ENCODE measurements around the gene TEDC2.

TEDC2 gene

DNA sequence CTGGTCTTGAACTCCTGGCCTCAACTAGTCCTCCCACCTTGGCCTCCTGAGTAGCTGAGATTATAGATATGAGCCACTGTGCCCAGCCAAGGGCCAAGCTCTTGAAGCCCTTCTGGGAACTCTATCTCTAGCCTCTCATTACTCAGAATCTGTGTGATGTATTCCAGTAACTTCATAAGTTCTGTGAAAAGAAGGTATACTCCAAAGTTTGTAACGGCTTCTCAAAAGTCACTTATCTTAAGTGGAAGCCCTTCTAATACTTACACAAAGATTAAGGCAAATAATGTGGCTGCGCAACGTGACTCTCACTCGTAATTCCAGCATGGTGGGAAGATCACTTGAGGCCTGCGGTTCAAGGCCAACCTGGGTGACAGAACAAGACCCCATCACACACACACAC, 34.7 kb downstream of the TEDC2 start:
- DNase-seq (ENCODE audit: low read depth) = no peak
- TF ChIP-seq, protein P1, sequence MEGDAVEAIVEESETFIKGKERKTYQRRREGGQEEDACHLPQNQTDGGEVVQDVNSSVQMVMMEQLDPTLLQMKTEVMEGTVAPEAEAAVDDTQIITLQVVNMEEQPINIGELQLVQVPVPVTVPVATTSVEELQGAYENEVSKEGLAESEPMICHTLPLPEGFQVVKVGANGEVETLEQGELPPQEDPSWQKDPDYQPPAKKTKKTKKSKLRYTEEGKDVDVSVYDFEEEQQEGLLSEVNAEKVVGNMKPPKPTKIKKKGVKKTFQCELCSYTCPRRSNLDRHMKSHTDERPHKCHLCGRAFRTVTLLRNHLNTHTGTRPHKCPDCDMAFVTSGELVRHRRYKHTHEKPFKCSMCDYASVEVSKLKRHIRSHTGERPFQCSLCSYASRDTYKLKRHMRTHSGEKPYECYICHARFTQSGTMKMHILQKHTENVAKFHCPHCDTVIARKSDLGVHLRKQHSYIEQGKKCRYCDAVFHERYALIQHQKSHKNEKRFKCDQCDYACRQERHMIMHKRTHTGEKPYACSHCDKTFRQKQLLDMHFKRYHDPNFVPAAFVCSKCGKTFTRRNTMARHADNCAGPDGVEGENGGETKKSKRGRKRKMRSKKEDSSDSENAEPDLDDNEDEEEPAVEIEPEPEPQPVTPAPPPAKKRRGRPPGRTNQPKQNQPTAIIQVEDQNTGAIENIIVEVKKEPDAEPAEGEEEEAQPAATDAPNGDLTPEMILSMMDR (IDR thresholded peaks at IDR 0.05; ENCODE audit: low read length, missing control alignments) = no peak

DNA sequence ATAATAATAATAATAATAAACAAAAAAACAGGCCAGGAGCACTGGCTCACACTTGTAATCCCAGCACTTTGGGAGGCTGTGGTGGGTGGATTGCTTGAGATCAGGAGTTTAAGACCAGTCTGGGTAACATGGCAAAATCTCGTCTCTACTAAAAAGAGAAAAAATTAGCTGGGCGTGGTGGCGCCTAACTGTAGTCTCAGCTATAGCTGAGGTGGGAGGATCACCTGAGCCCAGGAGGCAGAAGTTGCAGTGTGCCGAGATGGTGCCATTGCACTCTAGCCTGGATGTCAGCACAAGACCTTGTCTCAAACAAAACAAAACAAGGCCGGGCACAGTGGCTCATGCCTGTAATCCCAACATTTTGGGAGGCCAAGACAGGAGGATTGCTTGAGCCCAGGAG, 35.1 kb downstream of the TEDC2 start:
- no peak for DNase-seq (ENCODE audit: low read depth)
- TF ChIP-seq, protein P1 (IDR thresholded peaks at IDR 0.05; ENCODE audit: low read length, missing control alignments) = no peak
- no peak overlapping the region for H3K4me3 ChIP-seq (replicated peaks; ENCODE audit: low read depth, low read length)

More for the DNA sequence above, 34.7 kb downstream of the TEDC2 start:
- H3K4me3 ChIP-seq (replicated peaks; ENCODE audit: low read depth, low read length) = no peak overlapping the region

DNA sequence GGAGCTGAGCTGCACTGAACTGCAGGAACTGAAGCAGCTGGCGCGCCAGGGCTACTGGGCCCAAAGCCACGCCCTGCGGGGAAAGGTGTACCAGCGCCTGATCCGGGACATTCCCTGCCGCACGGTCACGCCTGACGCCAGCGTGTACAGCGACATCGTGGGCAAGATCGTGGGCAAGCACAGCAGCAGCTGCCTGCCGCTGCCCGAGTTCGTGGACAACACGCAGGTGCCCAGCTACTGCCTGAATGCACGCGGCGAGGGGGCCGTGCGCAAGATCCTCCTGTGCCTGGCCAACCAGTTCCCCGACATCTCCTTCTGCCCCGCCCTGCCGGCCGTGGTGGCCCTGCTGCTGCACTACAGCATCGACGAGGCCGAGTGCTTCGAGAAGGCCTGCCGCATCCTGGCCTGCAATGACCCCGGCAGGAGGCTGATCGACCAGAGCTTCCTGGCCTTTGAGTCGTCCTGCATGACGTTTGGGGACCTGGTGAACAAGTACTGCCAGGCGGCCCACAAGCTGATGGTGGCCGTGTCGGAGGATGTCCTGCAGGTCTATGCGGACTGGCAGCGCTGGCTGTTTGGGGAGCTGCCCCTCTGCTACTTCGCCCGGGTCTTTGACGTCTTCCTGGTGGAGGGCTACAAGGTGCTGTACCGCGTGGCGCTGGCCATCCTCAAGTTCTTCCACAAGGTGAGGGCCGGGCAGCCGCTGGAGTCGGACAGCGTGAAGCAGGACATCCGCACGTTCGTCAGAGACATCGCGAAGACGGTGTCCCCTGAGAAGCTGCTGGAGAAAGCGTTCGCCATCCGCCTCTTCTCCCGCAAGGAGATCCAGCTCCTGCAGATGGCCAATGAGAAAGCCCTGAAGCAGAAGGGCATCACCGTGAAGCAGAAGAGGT, 36.6 kb downstream of the TEDC2 start:
- TF ChIP-seq, protein P1 (IDR thresholded peaks at IDR 0.05; ENCODE audit: low read length, missing control alignments) = no peak
- no peak overlapping the region for H3K4me3 ChIP-seq (replicated peaks; ENCODE audit: low read depth, low read length)
- no peak for DNase-seq (ENCODE audit: low read depth)

DNA sequence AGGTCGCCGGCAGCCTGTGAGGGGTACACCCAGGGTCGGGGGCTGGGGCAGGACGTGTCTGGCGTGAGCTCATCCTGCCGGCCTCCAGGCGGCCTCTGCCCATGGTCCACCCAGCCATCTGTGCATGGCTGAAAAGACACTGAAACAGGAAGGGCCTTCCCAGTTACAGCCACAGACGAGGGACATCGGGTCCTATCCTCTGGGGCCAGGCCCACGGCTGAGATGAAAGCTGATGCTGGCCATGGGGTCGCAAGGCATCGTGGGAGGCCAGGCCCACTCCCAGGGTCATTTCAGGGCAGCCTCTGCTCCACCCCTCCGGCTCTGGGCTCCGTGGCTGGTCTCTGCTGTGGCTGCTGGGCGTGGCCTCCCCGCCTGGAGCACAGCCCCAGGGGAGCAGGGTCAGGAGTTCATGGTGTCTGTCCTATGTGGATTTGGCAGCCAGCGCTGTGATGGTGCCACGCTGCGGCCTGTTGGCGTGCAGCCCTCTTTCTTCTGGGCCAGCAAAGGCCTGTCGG, 37.3 kb downstream of the TEDC2 start:
- TF ChIP-seq, protein P1 (IDR thresholded peaks at IDR 0.05; ENCODE audit: low read length, missing control alignments) = no peak
- H3K4me3 ChIP-seq (replicated peaks; ENCODE audit: low read depth, low read length) = no peak overlapping the region
- DNase-seq (ENCODE audit: low read depth) = peak; percentile 16

DNA sequence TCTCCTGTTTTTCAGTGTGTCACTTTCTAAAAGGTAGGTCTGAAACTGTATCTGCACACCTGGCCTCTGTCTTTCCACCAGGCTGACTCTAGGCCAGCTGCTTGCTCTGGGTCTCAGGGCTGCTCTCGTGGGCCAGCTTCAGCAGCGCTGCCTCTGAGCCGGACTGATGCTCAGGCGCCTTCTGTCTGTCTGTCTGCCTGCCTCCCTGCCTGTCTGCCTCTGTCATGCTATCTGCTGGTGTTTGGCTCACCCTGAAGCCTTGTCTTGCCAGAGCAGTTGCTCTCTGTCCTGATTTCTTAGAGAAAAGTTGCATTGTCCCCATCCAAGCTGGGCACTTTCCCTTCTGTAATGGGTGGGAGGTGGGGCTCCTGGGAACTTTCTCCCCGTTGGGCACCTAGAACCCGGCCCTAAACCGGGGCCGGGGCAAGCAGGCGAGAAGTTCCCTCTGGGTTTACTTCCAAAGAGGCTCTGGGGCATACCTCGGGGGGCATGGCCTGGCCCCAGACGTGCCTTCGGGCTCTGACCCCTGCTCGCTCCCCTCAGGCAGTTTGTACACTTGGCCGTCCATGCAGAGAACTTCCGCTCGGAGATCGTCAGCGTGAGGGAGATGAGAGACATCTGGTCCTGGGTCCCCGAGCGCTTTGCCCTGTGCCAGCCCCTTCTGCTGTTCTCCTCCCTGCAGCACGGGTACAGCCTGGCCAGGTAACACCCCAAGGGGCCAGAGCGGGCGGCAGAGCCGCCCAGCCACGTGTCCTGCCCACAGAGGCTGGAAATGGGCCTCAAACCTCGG, 38.0 kb downstream of the TEDC2 start:
- H3K4me3 ChIP-seq (replicated peaks; ENCODE audit: low read depth, low read length) = no peak overlapping the region
- TF ChIP-seq, protein P1 (IDR thresholded peaks at IDR 0.05; ENCODE audit: low read length, missing control alignments) = no peak
- no peak for DNase-seq (ENCODE audit: low read depth)

DNA sequence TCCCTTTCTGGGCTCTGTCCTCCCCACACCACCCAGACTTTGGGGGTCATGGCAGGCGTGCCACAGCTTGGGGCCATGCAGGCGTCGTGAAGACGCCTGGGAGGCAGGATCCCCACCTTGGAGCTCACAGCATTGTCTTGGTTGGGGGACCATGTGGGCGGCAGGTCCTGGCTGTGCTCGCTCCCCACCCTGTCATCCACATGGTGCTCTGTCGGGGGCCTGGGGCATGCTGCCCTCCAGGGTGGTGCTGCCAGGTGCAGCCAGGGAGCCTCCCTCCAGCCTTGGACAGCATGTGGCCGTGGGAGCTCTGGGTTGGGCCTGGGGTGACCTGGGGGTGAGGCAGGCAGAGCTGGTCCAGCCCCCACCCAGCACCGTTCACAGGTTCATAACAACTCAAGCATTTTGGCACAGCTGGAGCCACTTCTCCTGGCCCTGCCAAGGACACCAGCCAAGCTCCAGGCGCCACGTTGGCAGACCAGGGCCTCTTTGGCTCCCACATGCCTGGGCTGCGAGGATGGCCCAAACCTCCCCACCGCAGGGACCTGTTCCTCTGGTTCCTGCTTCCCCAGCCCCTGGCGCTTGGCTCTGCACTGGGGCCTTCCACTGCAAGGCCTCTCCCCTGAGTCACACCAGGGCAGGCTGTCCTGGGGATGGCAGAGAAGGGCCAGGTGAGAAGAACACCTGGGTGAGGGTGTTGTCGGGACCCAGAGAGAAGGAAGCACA, 38.8 kb downstream of the TEDC2 start:
- TF ChIP-seq, protein P1 (IDR thresholded peaks at IDR 0.05; ENCODE audit: low read length, missing control alignments) = no peak
- no peak for DNase-seq (ENCODE audit: low read depth)
- H3K4me3 ChIP-seq (replicated peaks; ENCODE audit: low read depth, low read length) = no peak overlapping the region
